Measurements from ENCODE around the gene PPA2.
"Not testable (repeated sequence)": the region's sequence is repeated elsewhere in the genome, so short reads cannot be mapped to it uniquely, and the experiment has no call there.

Gene PPA2

GRCh38 chr4:105414316-105414715 is 59.5 kb downstream of the PPA2 start:
- Histone ChIP-seq H3K27ac (no peak overlapping the region), H3K4me3 (ENCODE audit: low read depth in 1 of 2, low read length in 1 of 2) (no peak overlapping the region), H3K27me3 (no peaks in the 10 kb centered on the region), H3K4me1 (ENCODE audit: control insufficient read depth in 1 of 2, insufficient read depth in 1 of 2, low read depth in 1 of 2, low read length in 1 of 2) (no peaks in the 10 kb centered on the region), H3K9me3 (no peaks in the 10 kb centered on the region), H3K36me3 (peaks cover 24% of the 10 kb centered on the region)
- TF ChIP-seq CTCF (IDR thresholded peaks at IDR 0.05) = no peak

DNA sequence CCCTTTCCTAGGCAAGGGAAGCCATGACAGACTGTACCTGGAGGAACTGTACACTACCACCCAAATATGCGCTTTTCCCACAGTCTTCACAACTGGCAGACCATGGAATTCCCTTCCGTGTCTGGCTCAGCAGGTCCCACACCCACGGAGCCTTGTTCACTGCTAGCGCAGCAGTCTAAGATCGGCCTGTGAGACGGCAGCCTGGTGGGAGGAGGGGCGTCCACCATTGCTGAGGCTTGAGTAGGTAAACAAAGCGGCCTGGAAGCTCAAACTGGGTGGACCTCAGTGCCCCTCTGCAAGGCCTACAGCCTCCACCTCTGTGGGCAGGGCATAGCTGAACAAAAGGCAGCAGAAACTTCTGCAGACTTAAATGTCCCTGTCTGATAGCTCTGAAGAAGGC is 64.7 kb downstream of the PPA2 start:
- H3K27me3 ChIP-seq; H3K36me3 ChIP-seq; H3K4me1 ChIP-seq (ENCODE audit: control insufficient read depth in 1 of 2, insufficient read depth in 1 of 2, low read depth in 1 of 2, low read length in 1 of 2); H3K4me3 ChIP-seq (ENCODE audit: low read depth in 1 of 2, low read length in 1 of 2); H3K9me3 ChIP-seq; H3K27ac ChIP-seq: not testable (repeated sequence)

DNA sequence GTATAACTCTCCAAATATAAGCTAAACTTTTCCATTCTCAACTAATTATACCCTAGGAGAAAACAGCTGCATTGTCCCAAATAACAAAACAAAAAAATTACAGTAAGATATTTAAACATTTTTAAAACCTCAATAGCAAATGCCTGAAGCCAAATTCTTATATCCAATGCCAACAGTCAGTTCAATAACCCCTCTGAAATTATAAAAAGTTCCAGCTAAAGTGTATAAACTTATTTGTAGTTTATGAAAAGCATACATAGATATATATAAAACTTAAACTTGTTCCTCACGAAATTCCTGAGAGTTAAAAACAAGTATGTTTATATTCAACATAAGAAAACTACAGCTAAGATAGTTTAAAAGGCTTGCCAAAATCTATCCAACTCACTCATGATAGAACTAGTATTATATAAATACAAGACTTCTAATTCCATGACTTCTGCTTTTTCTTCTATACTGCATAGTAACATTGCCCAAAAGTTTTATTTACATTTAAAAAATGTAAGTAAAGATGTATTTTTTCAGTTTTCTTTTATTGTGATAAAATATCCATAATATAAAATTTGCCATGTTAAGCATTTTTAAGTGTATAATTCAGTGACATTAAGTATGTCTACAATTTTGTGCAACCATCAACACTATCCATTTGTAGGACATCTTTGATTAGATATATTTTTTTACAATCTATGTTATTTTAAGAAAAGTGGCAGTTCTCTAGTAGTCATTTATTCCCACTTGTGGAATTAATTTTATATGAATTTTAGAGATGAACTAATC is 72.8 kb downstream of the PPA2 start:
- no peaks in the 10 kb centered on the region for H3K9me3 ChIP-seq
- no peaks in the 10 kb centered on the region for H3K27me3 ChIP-seq
- no peaks in the 10 kb centered on the region for H3K4me1 ChIP-seq (ENCODE audit: control insufficient read depth in 1 of 2, insufficient read depth in 1 of 2, low read depth in 1 of 2, low read length in 1 of 2)
- H3K4me3 ChIP-seq (ENCODE audit: low read depth in 1 of 2, low read length in 1 of 2) = no peak overlapping the region
- H3K36me3 ChIP-seq = no peaks in the 10 kb centered on the region
- TF ChIP-seq CTCF (IDR thresholded peaks at IDR 0.05) = no peak
- no peak overlapping the region for H3K27ac ChIP-seq

DNA sequence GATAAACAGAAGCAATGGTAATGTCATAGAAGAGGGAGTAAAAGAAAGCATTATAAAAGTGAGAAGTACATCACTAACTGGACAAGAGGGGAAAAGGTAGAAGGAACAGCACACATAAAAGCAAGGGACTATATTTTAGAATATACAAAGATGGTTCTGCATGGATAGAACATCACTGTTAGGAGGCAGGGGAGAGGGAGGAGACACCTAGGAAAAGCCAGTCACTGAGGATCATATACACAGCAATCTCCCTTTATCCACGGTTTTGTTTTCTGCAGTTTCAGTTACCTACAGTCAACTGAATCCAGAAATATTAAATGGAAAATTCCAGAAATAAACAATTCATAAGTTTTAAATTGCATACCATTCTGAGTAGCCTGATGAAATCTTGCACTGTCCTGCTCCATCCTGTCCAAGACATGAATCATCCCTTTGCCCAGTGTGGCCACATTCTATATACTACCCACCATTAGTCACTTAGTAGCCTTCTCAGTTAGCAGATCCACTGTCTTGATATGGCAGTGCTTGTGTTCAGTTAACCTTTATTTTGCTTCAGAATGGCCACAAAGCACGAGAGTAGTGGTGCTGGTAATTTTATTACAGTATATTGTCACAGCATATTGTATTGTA is 74.2 kb downstream of the PPA2 start:
- no peaks in the 10 kb centered on the region for H3K4me1 ChIP-seq (ENCODE audit: control insufficient read depth in 1 of 2, insufficient read depth in 1 of 2, low read depth in 1 of 2, low read length in 1 of 2)
- no peaks in the 10 kb centered on the region for H3K9me3 ChIP-seq
- H3K27me3 ChIP-seq = no peaks in the 10 kb centered on the region
- no peak for TF ChIP-seq CTCF (IDR thresholded peaks at IDR 0.05)
- no peak overlapping the region for H3K27ac ChIP-seq
- H3K4me3 ChIP-seq (ENCODE audit: low read depth in 1 of 2, low read length in 1 of 2) = no peak overlapping the region
- H3K36me3 ChIP-seq = peaks cover 2% of the 10 kb centered on the region

GRCh38 chr4:105392858-105393257 is 81.0 kb downstream of the PPA2 start:
- Histone ChIP-seq H3K36me3 (peaks cover 11% of the 10 kb centered on the region), H3K4me1 (ENCODE audit: control insufficient read depth in 1 of 2, insufficient read depth in 1 of 2, low read depth in 1 of 2, low read length in 1 of 2) (no peaks in the 10 kb centered on the region), H3K4me3 (ENCODE audit: low read depth in 1 of 2, low read length in 1 of 2) (no peak overlapping the region), H3K27ac (no peak overlapping the region), H3K27me3 (no peaks in the 10 kb centered on the region), H3K9me3 (no peaks in the 10 kb centered on the region)
- no peak for TF ChIP-seq CTCF (IDR thresholded peaks at IDR 0.05)

DNA sequence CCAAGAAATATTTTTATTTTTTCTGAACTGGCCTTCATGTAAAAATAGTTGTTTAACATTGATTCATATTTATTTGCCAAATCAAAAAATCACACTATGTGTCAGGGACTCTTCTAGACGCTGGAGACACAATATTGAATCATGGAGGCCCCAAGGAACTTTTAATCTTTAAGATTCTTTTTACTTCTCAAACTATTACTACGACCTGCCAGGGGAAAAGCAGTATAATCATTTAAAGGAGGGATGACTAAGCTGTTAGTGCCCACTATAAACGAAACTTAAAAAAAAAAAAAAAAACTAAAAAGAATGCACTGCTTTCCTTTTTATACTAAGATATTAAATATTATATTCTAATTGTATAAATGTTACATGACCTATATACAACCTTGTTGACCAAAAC is 84.7 kb downstream of the PPA2 start:
- TF ChIP-seq CTCF (IDR thresholded peaks at IDR 0.05) = no peak
- no peaks in the 10 kb centered on the region for H3K9me3 ChIP-seq
- peaks cover 18% of the 10 kb centered on the region for H3K36me3 ChIP-seq
- no peak overlapping the region for H3K4me3 ChIP-seq (ENCODE audit: low read depth in 1 of 2, low read length in 1 of 2)
- no peak overlapping the region for H3K27ac ChIP-seq
- no peaks in the 10 kb centered on the region for H3K27me3 ChIP-seq
- no peaks in the 10 kb centered on the region for H3K4me1 ChIP-seq (ENCODE audit: control insufficient read depth in 1 of 2, insufficient read depth in 1 of 2, low read depth in 1 of 2, low read length in 1 of 2)

Data from neutrophil (primary cell).